Ishikawa (cell line): ENCODE data around the gene PTPN2.
A peak's percentile ranks its signal among the peaks of the same experiment; 100 is the strongest.

Experiments used
- CEBPB ChIP-seq: IDR thresholded peaks from 2 replicates; pipeline ENCODE4 v1.6.1; 2012
- CREB1 ChIP-seq: IDR thresholded peaks from 2 replicates; pipeline ENCODE4 v1.6.1; 2012; ENCODE audit warnings: low read depth
- EGR1 ChIP-seq: IDR thresholded peaks from 2 replicates; pipeline ENCODE4 v1.6.1; 2012
- EP300 ChIP-seq: IDR thresholded peaks from 2 replicates; pipeline ENCODE4 v1.6.1; 2012; ENCODE audit warnings: borderline replicate concordance
- FOXM1 ChIP-seq: IDR thresholded peaks from 2 replicates; pipeline ENCODE4 v1.6.1; 2012; ENCODE audit warnings: low read depth, borderline replicate concordance
- MAX ChIP-seq: IDR thresholded peaks from 2 replicates; pipeline ENCODE4 v1.6.1; 2012
- NFIC ChIP-seq: IDR thresholded peaks from 2 replicates; pipeline ENCODE4 v1.6.1; 2012
- RAD21 ChIP-seq: IDR thresholded peaks from 2 replicates; pipeline ENCODE4 v1.6.1; 2012; ENCODE audit warnings: low read depth
- REST ChIP-seq: IDR thresholded peaks from 2 replicates; pipeline ENCODE4 v1.6.1; 2012; ENCODE audit warnings: low read depth, mild to moderate bottlenecking
- TAF1 ChIP-seq: IDR thresholded peaks from 2 replicates; pipeline ENCODE4 v1.6.1; 2012; ENCODE audit warnings: low read depth, mild to moderate bottlenecking
- TCF12 ChIP-seq: IDR thresholded peaks from 2 replicates; pipeline ENCODE4 v1.6.1; 2012; ENCODE audit warnings: low read depth
- TEAD4 ChIP-seq: IDR thresholded peaks from 2 replicates; pipeline ENCODE4 v1.6.1; 2012
- USF1 ChIP-seq: IDR thresholded peaks from 2 replicates; pipeline ENCODE4 v1.6.1; 2012
- YY1 ChIP-seq: IDR thresholded peaks from 2 replicates; pipeline ENCODE4 v1.6.1; 2012; ENCODE audit warnings: low read depth
- ZBTB7A ChIP-seq: IDR thresholded peaks from 2 replicates; pipeline ENCODE4 v1.6.1; 2012; ENCODE audit warnings: low read depth

The PTPN2 gene

DNA sequence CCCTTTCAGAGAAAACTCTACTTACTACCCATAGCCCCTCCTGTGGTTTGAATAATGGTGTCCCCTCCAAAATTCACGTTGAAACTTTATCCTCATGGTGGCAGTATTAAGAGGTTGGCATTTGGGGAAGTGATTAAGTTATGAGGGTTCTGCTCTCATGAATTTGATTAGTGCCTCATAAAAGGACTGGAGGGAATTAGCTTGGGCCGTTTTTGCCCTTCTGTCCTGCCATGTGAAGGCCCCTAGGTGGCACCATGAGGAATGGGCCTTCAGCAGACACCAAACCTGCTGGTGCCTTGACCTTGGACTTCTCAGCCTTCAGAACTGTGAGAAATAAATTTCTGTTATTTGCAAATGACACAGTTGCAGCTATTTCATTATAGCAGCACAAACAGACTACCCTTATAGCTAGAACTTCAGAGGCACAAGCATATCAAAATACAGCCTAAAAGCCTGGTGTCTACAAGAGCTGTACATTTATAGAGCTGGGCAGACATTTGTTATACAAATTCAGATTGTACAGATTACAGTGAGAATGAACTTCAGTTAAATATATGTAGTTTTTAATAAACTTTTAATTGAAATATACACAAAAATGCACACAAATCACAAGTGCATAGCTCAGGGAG lies 2.6 kb upstream of the PTPN2 start:
- TF ChIP-seq MAX: peak; percentile 23; the same call in 1 of the 2 replicates
- no peak for TF ChIP-seq TAF1
- peak; percentile 40; the same call in 1 of the 2 replicates for TF ChIP-seq RAD21

DNA sequence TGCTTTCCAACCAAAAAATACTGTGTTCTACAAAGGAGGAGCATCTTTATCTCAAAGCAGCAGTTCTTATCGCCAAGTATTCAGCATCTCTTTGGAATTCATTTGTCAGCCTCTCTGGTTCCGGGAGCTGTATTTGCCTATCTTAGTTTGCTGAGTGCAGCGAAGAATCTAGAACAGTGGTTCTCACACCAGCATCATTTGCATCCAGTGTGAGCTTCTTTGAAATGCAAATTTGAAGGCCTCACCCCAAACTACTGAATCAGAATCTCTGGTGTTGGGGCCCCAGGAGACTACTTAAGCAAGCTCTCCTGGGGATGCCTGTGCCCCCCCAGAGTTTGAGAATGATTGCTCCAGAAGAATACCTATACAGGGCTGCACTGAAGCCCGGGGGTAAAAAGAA lies 1.5 kb upstream of the PTPN2 start:
- no peak for TF ChIP-seq FOXM1
- no peak for TF ChIP-seq TCF12
- no peak for TF ChIP-seq RAD21
- no peak for TF ChIP-seq TAF1
- TF ChIP-seq USF1: no peak
- no peak for TF ChIP-seq EGR1
- TF ChIP-seq REST: no peak
- no peak for TF ChIP-seq TEAD4
- no peak for TF ChIP-seq EP300
- no peak for TF ChIP-seq ZBTB7A

DNA sequence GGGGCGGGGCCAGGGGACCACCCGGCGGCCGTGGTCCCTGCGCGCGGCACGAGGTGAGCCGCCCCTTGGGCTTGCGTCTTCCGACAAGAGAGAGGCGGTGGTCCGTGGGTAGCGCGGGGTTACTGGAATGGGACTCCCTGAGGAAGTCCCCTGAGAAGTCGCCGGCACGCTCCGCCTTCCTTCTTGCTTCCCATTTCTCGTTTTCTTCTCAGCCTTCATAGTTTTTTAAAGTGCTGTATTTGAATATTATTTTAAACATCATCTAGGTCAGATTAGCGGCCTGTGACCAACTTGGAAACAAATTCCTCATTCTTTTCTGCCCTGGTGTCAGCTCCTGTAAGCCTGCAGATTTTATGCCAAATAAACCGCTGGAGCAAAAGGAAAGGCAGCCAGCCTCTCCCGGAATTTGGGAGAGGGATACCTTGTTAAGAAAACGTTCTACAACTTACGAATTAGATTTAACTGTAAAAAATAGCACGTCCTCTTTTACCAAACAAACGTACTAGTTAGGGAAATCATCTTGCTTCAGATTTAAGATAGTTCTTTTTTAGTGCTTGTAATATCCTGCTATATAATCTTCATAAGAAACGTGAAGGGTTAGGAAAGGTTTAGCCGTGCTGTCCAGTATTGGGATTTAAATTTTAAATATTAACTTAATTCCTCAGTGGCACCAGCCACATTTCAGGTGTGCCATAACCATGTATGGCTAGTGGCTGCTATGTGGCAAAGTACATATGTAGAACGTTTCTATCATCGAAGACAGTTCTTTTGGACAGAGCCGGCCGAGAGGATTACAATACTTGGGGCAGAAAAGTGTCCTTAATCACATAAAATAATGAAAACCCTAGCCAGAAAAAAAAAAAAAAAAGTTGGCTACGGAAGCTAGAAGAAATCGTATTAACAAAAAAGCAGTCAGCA lies 628 bp upstream of the PTPN2 start:
- TF ChIP-seq ZBTB7A (peak; percentile 29; the same call in 1 of the 2 replicates), EP300 (no peak)

DNA sequence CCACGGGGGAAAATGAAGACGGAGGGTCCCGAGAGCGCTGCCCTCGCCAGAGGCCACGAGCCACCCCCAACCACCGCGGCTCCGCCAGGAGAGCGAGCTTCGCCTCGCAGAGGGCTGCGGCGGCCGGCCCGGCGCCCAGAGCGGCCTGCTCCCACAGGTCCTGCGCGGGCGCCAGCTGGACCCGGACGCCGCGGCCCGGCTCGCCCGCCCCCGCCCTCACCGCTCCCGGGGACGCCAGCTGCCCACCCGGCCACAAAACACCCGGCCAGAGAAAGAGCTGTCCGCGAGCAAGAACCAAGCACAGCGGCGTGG lies 709 bp downstream of the PTPN2 start:
- TF ChIP-seq TEAD4 (no peak), FOXM1 (no peak), EGR1 (0 out of 2 replicates have a peak, but pooled peaks have one; percentile 8)

GRCh38 chr18:12882453-12883371 lies 1.3 kb downstream of the PTPN2 start:
- TF ChIP-seq MAX: no peak
- no peak for TF ChIP-seq YY1
- TF ChIP-seq TAF1: no peak
- no peak for TF ChIP-seq EGR1
- no peak for TF ChIP-seq RAD21
- no peak for TF ChIP-seq CEBPB
- TF ChIP-seq CREB1: no peak
- no peak for TF ChIP-seq EP300
- no peak for TF ChIP-seq FOXM1
- no peak for TF ChIP-seq NFIC
- TF ChIP-seq REST: no peak
- TF ChIP-seq TEAD4: no peak
- no peak for TF ChIP-seq ZBTB7A
- no peak for TF ChIP-seq TCF12
- no peak for TF ChIP-seq USF1

DNA sequence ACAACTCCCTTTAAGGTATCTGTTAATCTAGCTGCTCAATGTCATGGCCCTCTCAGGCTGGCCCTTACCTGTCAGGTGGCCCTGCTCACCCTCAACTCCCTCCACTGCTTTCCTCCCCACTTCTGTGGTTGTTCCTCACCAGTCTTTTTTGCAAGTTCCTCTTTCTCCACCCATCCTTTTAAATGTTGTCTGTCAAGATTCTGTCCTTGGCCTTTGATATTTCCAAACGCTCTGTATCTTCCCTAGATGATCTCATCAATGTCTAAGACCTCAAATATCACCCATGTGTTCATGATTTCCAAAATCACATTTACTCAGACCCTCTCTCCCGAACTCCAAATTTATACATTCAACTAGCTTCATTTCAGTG lies 3.5 kb downstream of the PTPN2 start:
- TF ChIP-seq YY1: no peak
- TF ChIP-seq RAD21: no peak
- no peak for TF ChIP-seq TEAD4
- TF ChIP-seq TAF1: no peak
- no peak for TF ChIP-seq MAX
- no peak for TF ChIP-seq CEBPB
- TF ChIP-seq TCF12: no peak
- TF ChIP-seq REST: no peak
- no peak for TF ChIP-seq EGR1
- TF ChIP-seq CREB1: no peak
- no peak for TF ChIP-seq NFIC
- TF ChIP-seq EP300: no peak
